PC-9 (cell line): Measurements from ENCODE around the gene FBXL17. TPM values are rescaled to one million over a fixed set of nuclear protein-coding genes. Genes with fewer than 3 reads are reported as not detected.

Experiments used
- BruUV-seq: library from RNA; stranded (reverse); fragments of 400-500 nt; replicated peaks from 2 replicates; lab custom pipeline; 2021; lab: Mats Ljungman, UMichigan
- CTCF ChIA-PET: fragments of 300-600 bp; sonication (Branson Sonifier 250); formaldehyde crosslinking; loops from one replicate; lab custom pipeline; 2022; ENCODE audit warnings: antibody characterized with exemption; lab: Charles Lee
- POLR2A ChIA-PET: fragments of 300-600 bp; sonication (Branson Sonifier 250); formaldehyde crosslinking; loops from one replicate; lab custom pipeline; 2022; ENCODE audit warnings: antibody characterized with exemption; ENCODE audit not compliant: unreplicated experiment; lab: Charles Lee
- DNase-seq, 2 experiments: peaks; one replicate each; pipeline versions ENCODE4 v3.0.0 to v3.0.0-alpha.2; 2015 to 2022; ENCODE audit warnings: mixed read lengths in 1 of 2
- H2AFZ ChIP-seq: fragments of 200-600 bp; sonication (generic); 2 replicates; pipeline ENCODE4 v1.8.1; 2017; ENCODE audit warnings: antibody characterized with exemption
- H3F3A ChIP-seq: fragments of 200-600 bp; sonication (generic); 2 replicates; pipeline ENCODE4 v1.8.1; 2017; ENCODE audit warnings: antibody characterized with exemption, mild to moderate bottlenecking, low read depth; ENCODE audit not compliant: insufficient read depth
- H3K27ac ChIP-seq: fragments of 200-600 bp; sonication (generic); 2 replicates; pipeline ENCODE4 v1.6.1; 2016; ENCODE audit warnings: mixed run types
- H3K27me3 ChIP-seq: fragments of 200-600 bp; sonication (generic); 2 replicates; pipeline ENCODE4 v1.6.1; 2016; ENCODE audit warnings: low read depth, mixed run types; ENCODE audit not compliant: insufficient read depth
- H3K36me3 ChIP-seq: fragments of 200-600 bp; sonication (generic); 2 replicates; pipeline ENCODE4 v1.6.1; 2016; ENCODE audit warnings: low read depth, mixed run types
- H3K4me1 ChIP-seq: fragments of 200-600 bp; sonication (generic); replicated peaks from 2 replicates; pipeline ENCODE4 v1.6.1; 2016; ENCODE audit warnings: mixed run types; ENCODE audit not compliant: insufficient read depth
- H3K4me2 ChIP-seq: fragments of 200-600 bp; sonication (generic); 2 replicates; pipeline ENCODE4 v1.6.1; 2017; ENCODE audit warnings: mixed run types
- H3K4me3 ChIP-seq: fragments of 200-600 bp; sonication (generic); 2 replicates; pipeline ENCODE4 v1.6.1; 2016; ENCODE audit warnings: mixed run types
- H3K79me2 ChIP-seq: fragments of 200-600 bp; sonication (generic); 2 replicates; pipeline ENCODE4 v1.6.1; 2017; ENCODE audit warnings: low read depth, mixed run types
- H3K9me2 ChIP-seq: fragments of 200-600 bp; sonication (generic); 2 replicates; pipeline ENCODE4 v1.8.1; 2017; ENCODE audit warnings: mild to moderate bottlenecking; ENCODE audit not compliant: insufficient read depth
- H3K9me3 ChIP-seq: fragments of 200-600 bp; sonication (generic); 2 replicates; pipeline ENCODE4 v1.8.1; 2016; ENCODE audit warnings: low read depth; ENCODE audit not compliant: insufficient read depth
- H4K20me1 ChIP-seq: fragments of 200-600 bp; sonication (generic); 2 replicates; pipeline ENCODE4 v1.8.1; 2017; ENCODE audit not compliant: insufficient read depth
- CTCF ChIP-seq: fragments of 200-600 bp; sonication (generic); conservative IDR thresholded peaks from 2 replicates; pipeline ENCODE4 v1.6.1; 2017; ENCODE audit warnings: mixed run types, antibody characterized with exemption, mild to moderate bottlenecking, moderate library complexity
- EZH2 ChIP-seq: fragments of 200-600 bp; sonication (generic); IDR thresholded peaks from 2 replicates; pipeline ENCODE4 v1.8.0; 2017; ENCODE audit warnings: antibody characterized with exemption, low read depth
- intact Hi-C: fragments of 100-400 bp; cut with micrococcal nuclease; formaldehyde crosslinking; loops from one replicate; pipeline ENCODE4 v1.10.0; 2022; ENCODE audit not compliant: unreplicated experiment
- total RNA-seq: library from RNA; stranded (reverse); gene quantifications from 2 replicates; pipeline ENCODE4 v1.2.3, GENCODE V29; 2021

FBXL17 gene
- total RNA-seq, 1 experiment from 2014 or later: 19.5 TPM

GRCh38 chr5:107863125-107863524 is 518.8 kb downstream of the FBXL17 start:
- no peaks in the 10 kb centered on the region for H3K4me1 ChIP-seq
- DNase-seq: no peak
- no peaks in the 10 kb centered on the region for H3K9me3 ChIP-seq
- no peak overlapping the region for H2AFZ ChIP-seq
- no peaks in the 10 kb centered on the region for H4K20me1 ChIP-seq
- no peaks in the 10 kb centered on the region for H3K9me2 ChIP-seq
- H3K4me2 ChIP-seq: no peak overlapping the region
- POLR2A ChIA-PET: no interaction called here
- no TSS peak for BruUV-seq
- H3K27me3 ChIP-seq: no peaks in the 10 kb centered on the region
- CTCF ChIA-PET: no interaction called here
- TF ChIP-seq CTCF (no peak), EZH2 (no peak)
- no peak overlapping the region for H3K27ac ChIP-seq
- H3F3A ChIP-seq: no peaks in the 10 kb centered on the region
- no peak overlapping the region for H3K4me3 ChIP-seq
- intact Hi-C loops: no loop called here
- H3K36me3 ChIP-seq: no peaks in the 10 kb centered on the region
- H3K79me2 ChIP-seq: no peaks in the 10 kb centered on the region

- Histone ChIP-seq H4K20me1 (no peaks in the 10 kb centered on the region), H3K9me2 (no peaks in the 10 kb centered on the region), H3K4me2 (no peak overlapping the region), H3K4me3 (no peak overlapping the region), H3K9me3 (no peaks in the 10 kb centered on the region), H3K4me1 (no peaks in the 10 kb centered on the region), H3K36me3 (no peaks in the 10 kb centered on the region), H3F3A (no peaks in the 10 kb centered on the region), H2AFZ (no peak overlapping the region), H3K27ac (no peak overlapping the region), H3K79me2 (no peaks in the 10 kb centered on the region), H3K27me3 (no peaks in the 10 kb centered on the region)
- no peak for DNase-seq
- ChIA-PET POLR2A (no interaction called here), CTCF (no interaction called here)
- TF ChIP-seq CTCF (no peak), EZH2 (no peak)
- intact Hi-C loops: no loop called here
- no TSS peak for BruUV-seq
Measured at GRCh38 chr5:107861565-107861964, 520.3 kb downstream of the FBXL17 start.

GRCh38 chr5:107860044-107860443 is 521.9 kb downstream of the FBXL17 start:
- ChIA-PET CTCF (no interaction called here), POLR2A (interaction anchor here (0.7 kb wide), 1 partner anchor 238 kb away, joined by 4 read pairs; no protein-coding TSS in a partner anchor)
- Histone ChIP-seq H2AFZ (no peak overlapping the region), H3K9me3 (no peaks in the 10 kb centered on the region), H3K27ac (no peak overlapping the region), H3K4me1 (no peaks in the 10 kb centered on the region), H3F3A (no peaks in the 10 kb centered on the region), H3K36me3 (no peaks in the 10 kb centered on the region), H3K27me3 (no peaks in the 10 kb centered on the region), H3K4me3 (no peak overlapping the region), H3K4me2 (no peak overlapping the region), H4K20me1 (no peaks in the 10 kb centered on the region), H3K9me2 (no peaks in the 10 kb centered on the region), H3K79me2 (no peaks in the 10 kb centered on the region)
- no TSS peak for BruUV-seq
- DNase-seq: no peak
- intact Hi-C loops: no loop called here
- TF ChIP-seq EZH2: no peak
- TF ChIP-seq CTCF: no peak
